GM19043 (cell line): ENCODE data around the gene RNASE9.
"Not testable (repeated sequence)": the region's sequence is repeated elsewhere in the genome, so short reads cannot be mapped to it uniquely, and the experiment has no call there.

ENCODE experiments used
- ATAC-seq: cut with Tn5 transposase; IDR thresholded peaks from one replicate; pipeline ENCODE4 v1.9.1; 2021; ENCODE audit warnings: low read depth; ENCODE audit not compliant: unreplicated experiment

Gene RNASE9

GRCh38 chr14:20578784-20579502 is 18.1 kb upstream of the RNASE9 start:
- no peak for ATAC-seq

GRCh38 chr14:20578325-20578724 is 17.5 kb upstream of the RNASE9 start:
- ATAC-seq: no peak

- not testable (repeated sequence) for ATAC-seq
Measured at GRCh38 chr14:20572382-20572990, 11.6 kb upstream of the RNASE9 start.

GRCh38 chr14:20570720-20571119 is 9.9 kb upstream of the RNASE9 start:
- ATAC-seq: not testable (repeated sequence)

- ATAC-seq: not testable (repeated sequence)
Measured at GRCh38 chr14:20569865-20570264, 9.0 kb upstream of the RNASE9 start.

- ATAC-seq: no peak
Measured at GRCh38 chr14:20569066-20569465, 8.2 kb upstream of the RNASE9 start.

GRCh38 chr14:20568393-20568792 is 7.5 kb upstream of the RNASE9 start:
- no peak for ATAC-seq

- ATAC-seq: not testable (repeated sequence)
Measured at GRCh38 chr14:20567199-20567598, 6.4 kb upstream of the RNASE9 start.

GRCh38 chr14:20564501-20564997 is 3.7 kb upstream of the RNASE9 start:
- ATAC-seq: no peak

- ATAC-seq: no peak
Measured at GRCh38 chr14:20563971-20564370, 3.1 kb upstream of the RNASE9 start.

- no peak for ATAC-seq
Measured at GRCh38 chr14:20559461-20559904, 1.4 kb downstream of the RNASE9 start.

- no peak for ATAC-seq
Measured at GRCh38 chr14:20557212-20557542, 3.7 kb downstream of the RNASE9 start.

- no peak for ATAC-seq
Measured at GRCh38 chr14:20556500-20557211, 4.2 kb downstream of the RNASE9 start.

- ATAC-seq: no peak
Measured at GRCh38 chr14:20555845-20556244, 5.0 kb downstream of the RNASE9 start.

- ATAC-seq: no peak
Measured at GRCh38 chr14:20553024-20553423, 7.8 kb downstream of the RNASE9 start.

- ATAC-seq: no peak
Measured at GRCh38 chr14:20551606-20552005, 9.2 kb downstream of the RNASE9 start.

- no peak for ATAC-seq
Measured at GRCh38 chr14:20550926-20551325, 9.9 kb downstream of the RNASE9 start.

- no peak for ATAC-seq
Measured at GRCh38 chr14:20548414-20549158, 12.3 kb downstream of the RNASE9 start.

- ATAC-seq: no peak
Measured at GRCh38 chr14:20546877-20547276, 14.0 kb downstream of the RNASE9 start.

- ATAC-seq: no peak
Measured at GRCh38 chr14:20539906-20540305, 20.9 kb downstream of the RNASE9 start.
